ENCODE results near the gene POFUT2.

Gene POFUT2

GRCh38 chr21:45293726-45294401 is 6.2 kb upstream of the POFUT2 start:
- no peak for TF ChIP-seq TAF1 (IDR thresholded peaks at IDR 0.05; ENCODE audit: borderline replicate concordance, low read depth, low read length)
- TF ChIP-seq POLR2A (IDR thresholded peaks at IDR 0.05; ENCODE audit: low read depth, low read length) = no peak
- no peak for TF ChIP-seq POLR2AphosphoS5 (IDR thresholded peaks at IDR 0.05; ENCODE audit: low read depth, low read length)
- no peak for DNase-seq (ENCODE audit: insufficient read length)
- no peak for FAIRE-seq

- TF ChIP-seq POLR2AphosphoS5 (IDR thresholded peaks at IDR 0.05; ENCODE audit: low read depth, low read length) (no peak), POLR2A (IDR thresholded peaks at IDR 0.05; ENCODE audit: low read depth, low read length) (no peak), TAF1 (IDR thresholded peaks at IDR 0.05; ENCODE audit: borderline replicate concordance, low read depth, low read length) (no peak)
- no peak for FAIRE-seq
- no peak for DNase-seq (ENCODE audit: insufficient read length)
Observed at GRCh38 chr21:45293220-45293725, 5.6 kb upstream of the POFUT2 start.

- FAIRE-seq (no peak), DNase-seq (ENCODE audit: insufficient read length) (peak; percentile 86)
- no peak for TF ChIP-seq TAF1 (IDR thresholded peaks at IDR 0.05; ENCODE audit: borderline replicate concordance, low read depth, low read length)
- no peak for TF ChIP-seq POLR2A (IDR thresholded peaks at IDR 0.05; ENCODE audit: low read depth, low read length)
- no peak for TF ChIP-seq POLR2AphosphoS5 (IDR thresholded peaks at IDR 0.05; ENCODE audit: low read depth, low read length)
Observed at GRCh38 chr21:45292399-45293219, 4.9 kb upstream of the POFUT2 start.

GRCh38 chr21:45291613-45292398 is 4.1 kb upstream of the POFUT2 start:
- no peak for DNase-seq (ENCODE audit: insufficient read length)
- TF ChIP-seq TAF1 (IDR thresholded peaks at IDR 0.05; ENCODE audit: borderline replicate concordance, low read depth, low read length) (no peak), POLR2A (IDR thresholded peaks at IDR 0.05; ENCODE audit: low read depth, low read length) (no peak), POLR2AphosphoS5 (IDR thresholded peaks at IDR 0.05; ENCODE audit: low read depth, low read length) (no peak)
- no peak for FAIRE-seq

GRCh38 chr21:45290948-45291612 is 3.4 kb upstream of the POFUT2 start:
- FAIRE-seq (no peak), DNase-seq (ENCODE audit: insufficient read length) (no peak)
- TF ChIP-seq POLR2AphosphoS5 (IDR thresholded peaks at IDR 0.05; ENCODE audit: low read depth, low read length) = no peak
- no peak for TF ChIP-seq POLR2A (IDR thresholded peaks at IDR 0.05; ENCODE audit: low read depth, low read length)
- TF ChIP-seq TAF1 (IDR thresholded peaks at IDR 0.05; ENCODE audit: borderline replicate concordance, low read depth, low read length) = no peak

GRCh38 chr21:45289655-45290515 is 2.2 kb upstream of the POFUT2 start:
- DNase-seq (ENCODE audit: insufficient read length) (no peak), FAIRE-seq (no peak)
- TF ChIP-seq POLR2AphosphoS5 (IDR thresholded peaks at IDR 0.05; ENCODE audit: low read depth, low read length) (no peak), POLR2A (IDR thresholded peaks at IDR 0.05; ENCODE audit: low read depth, low read length) (no peak), TAF1 (IDR thresholded peaks at IDR 0.05; ENCODE audit: borderline replicate concordance, low read depth, low read length) (no peak)

- TF ChIP-seq POLR2AphosphoS5 (IDR thresholded peaks at IDR 0.05; ENCODE audit: low read depth, low read length) (no peak), POLR2A (IDR thresholded peaks at IDR 0.05; ENCODE audit: low read depth, low read length) (no peak), TAF1 (IDR thresholded peaks at IDR 0.05; ENCODE audit: borderline replicate concordance, low read depth, low read length) (no peak)
- FAIRE-seq (no peak), DNase-seq (ENCODE audit: insufficient read length) (no peak)
Observed at GRCh38 chr21:45289134-45289533, 1.4 kb upstream of the POFUT2 start.

- FAIRE-seq (no peak), DNase-seq (ENCODE audit: insufficient read length) (no peak)
- TF ChIP-seq POLR2AphosphoS5 (IDR thresholded peaks at IDR 0.05; ENCODE audit: low read depth, low read length) (no peak), TAF1 (IDR thresholded peaks at IDR 0.05; ENCODE audit: borderline replicate concordance, low read depth, low read length) (no peak), POLR2A (IDR thresholded peaks at IDR 0.05; ENCODE audit: low read depth, low read length) (no peak)
Observed at GRCh38 chr21:45288441-45288841, 746 bp upstream of the POFUT2 start.

- no peak for TF ChIP-seq TAF1 (IDR thresholded peaks at IDR 0.05; ENCODE audit: borderline replicate concordance, low read depth, low read length)
- TF ChIP-seq POLR2A (IDR thresholded peaks at IDR 0.05; ENCODE audit: low read depth, low read length) = no peak
- TF ChIP-seq POLR2AphosphoS5 (IDR thresholded peaks at IDR 0.05; ENCODE audit: low read depth, low read length) = no peak
- no peak for FAIRE-seq
- no peak for DNase-seq (ENCODE audit: insufficient read length)
Observed at GRCh38 chr21:45286671-45287437, 841 bp downstream of the POFUT2 start.
